Smooth muscle cell of the brain vasculature (primary cell): ENCODE results near the gene ENO2.

Experiments used
- DNase-seq: peaks from one replicate; pipeline ENCODE4 v3.0.0-alpha.2; 2012; ENCODE audit warnings: low read depth, low spot score

Gene ENO2

GRCh38 chr12:6948873-6949594, 34.7 kb downstream of the ENO2 start:
- no peak for DNase-seq

GRCh38 chr12:6950401-6950801, 36.0 kb downstream of the ENO2 start:
- no peak for DNase-seq

GRCh38 chr12:6950811-6951540, 36.6 kb downstream of the ENO2 start, which contains the start of gene PTPN6:
PTPN6 (plus strand) TSS chr12:6951356; CDS start chr12:6951513, 157 bp downstream.
- no peak for DNase-seq

- no peak for DNase-seq
These were observed 37.3 kb downstream of the ENO2 start for GRCh38 chr12:6951551-6952120.

- DNase-seq: no peak
These were observed 37.9 kb downstream of the ENO2 start for GRCh38 chr12:6952121-6952862.

- DNase-seq: no peak
These were observed 38.6 kb downstream of the ENO2 start for GRCh38 chr12:6952863-6953441.

- DNase-seq: no peak
These were observed 39.3 kb downstream of the ENO2 start for GRCh38 chr12:6953442-6954315.

GRCh38 chr12:6954316-6955107, 40.1 kb downstream of the ENO2 start:
- DNase-seq: no peak

- no peak for DNase-seq
These were observed 41.0 kb downstream of the ENO2 start for GRCh38 chr12:6955108-6956020.

GRCh38 chr12:6956021-6956727, 41.8 kb downstream of the ENO2 start:
- DNase-seq: no peak

GRCh38 chr12:6957151-6957701, 42.8 kb downstream of the ENO2 start:
- DNase-seq: no peak

GRCh38 chr12:6957741-6958608, 43.6 kb downstream of the ENO2 start:
- no peak for DNase-seq

GRCh38 chr12:6958609-6959057, 44.3 kb downstream of the ENO2 start:
- no peak for DNase-seq

GRCh38 chr12:6959058-6959804, 44.9 kb downstream of the ENO2 start:
- no peak for DNase-seq

GRCh38 chr12:6959805-6960592, 45.6 kb downstream of the ENO2 start:
- no peak for DNase-seq
